Measurements from ENCODE around the gene EHD3. TPM values are rescaled to one million over a fixed set of nuclear protein-coding genes. Genes with fewer than 3 reads are reported as not detected.

Gene EHD3
- total and polyA plus RNA-seq, 2 of the 13 experiments (the other 11 are each of a cell fraction or from before 2014, with no cell fraction given), result 0.20 to 0.69 TPM

DNA sequence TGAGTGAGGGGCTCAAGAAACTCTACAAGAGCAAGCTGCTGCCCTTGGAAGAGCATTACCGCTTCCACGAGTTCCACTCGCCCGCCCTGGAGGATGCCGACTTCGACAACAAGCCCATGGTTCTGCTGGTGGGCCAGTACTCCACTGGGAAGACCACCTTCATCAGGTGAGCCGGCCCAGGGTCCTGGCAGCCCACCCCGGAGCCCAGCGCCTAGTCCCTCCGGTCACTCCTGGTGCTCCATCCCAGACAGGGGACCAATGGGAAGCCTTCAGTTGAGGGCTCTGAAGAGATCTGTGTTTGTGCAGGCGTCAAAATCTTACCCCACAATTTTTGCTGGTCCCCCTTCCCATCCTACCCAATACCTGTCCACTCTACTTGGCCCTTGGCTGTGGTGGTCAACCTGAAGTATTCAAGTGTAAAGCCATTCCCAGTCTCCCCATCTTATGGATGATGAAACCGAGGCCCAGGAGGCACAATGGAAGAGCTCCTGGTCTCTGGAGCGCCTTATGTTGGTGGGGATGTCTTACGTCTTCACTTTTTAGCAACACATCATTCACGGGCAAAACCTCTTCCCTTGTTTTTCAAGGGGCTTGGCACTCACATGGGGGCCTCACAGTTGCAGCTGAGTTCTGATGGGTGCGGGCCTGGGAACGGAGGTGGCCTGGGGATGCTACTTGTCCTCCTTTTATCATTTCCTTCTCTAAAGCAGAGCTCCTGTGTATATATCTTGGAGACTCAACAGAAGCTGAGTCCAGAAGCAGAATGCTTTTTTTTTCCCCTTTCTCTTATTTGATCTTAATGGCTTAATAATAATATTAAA, 941 bp downstream of the EHD3 start:
- in situ Hi-C loops (cut with HindIII; ENCODE audit: extremely low pct_ligation_motif_present, low pct_unique_long_range_greater_than_20kb), result no loop called here
- CTCF ChIA-PET (ENCODE audit: low intra/inter-chr PET ratio, low total read pairs), result no interaction called here

GRCh38 chr2:31235504-31235902, 1.6 kb downstream of the EHD3 start:
- DNase-seq (ENCODE audit: low spot score) (no peak), ATAC-seq (no peak), FAIRE-seq (no peak)
- Histone ChIP-seq H3K4me2 (ENCODE audit: low read depth, low read length) (no peak overlapping the region), H3K4me3 (replicated peaks in 1 of 3; ENCODE audit: insufficient read depth in 1 of 3, low read depth in 2 of 3, low read length in 3 of 3) (no peak overlapping the region), H3K27me3 (ENCODE audit: control insufficient read depth in 1 of 2, insufficient read depth in 2 of 2, low read length in 2 of 2) (peaks cover 0 to 35% of the 10 kb centered on the region in 2 experiments; a peak in 3 of 5 replicates), H3K9ac (ENCODE audit: insufficient read depth, low read depth, low read length) (no peak overlapping the region), H3K4me1 (ENCODE audit: insufficient read depth, low read length) (no peaks in the 10 kb centered on the region), H2AFZ (ENCODE audit: low read length) (no peak overlapping the region), H4K20me1 (ENCODE audit: insufficient read depth, low read length) (no peaks in the 10 kb centered on the region), H3K9me3 (ENCODE audit: low read length) (no peaks in the 10 kb centered on the region), H3K27ac (ENCODE audit: extremely low read length, insufficient read depth, low read length) (no peak overlapping the region), H3K36me3 (replicated peaks in 1 of 2; ENCODE audit: control insufficient read depth in 1 of 2, insufficient read depth in 2 of 2, low read length in 2 of 2) (no peaks in the 10 kb centered on the region), H3K79me2 (ENCODE audit: insufficient read depth, low read length) (no peaks in the 10 kb centered on the region)
- TF ChIP-seq FOXP1 (IDR thresholded peaks at IDR 0.05) (no peak), FOXP1 (CRISPR knock-in tag; IDR thresholded peaks at IDR 0.05) (no peak), PAXIP1 (CRISPR knock-in tag; conservative IDR thresholded peaks at IDR 0.05) (no peak), HDAC2 (CRISPR knock-in tag; IDR thresholded peaks at IDR 0.05) (no peak), HDAC1 (CRISPR knock-in tag; IDR thresholded peaks at IDR 0.05) (no peak), ZBTB49 (CRISPR knock-in tag; IDR thresholded peaks at IDR 0.05; ENCODE audit: borderline replicate concordance) (no peak)
- intact Hi-C loops (cut with micrococcal nuclease; ENCODE audit: unreplicated experiment) (no loop called here), in situ Hi-C loops (cut with HindIII; ENCODE audit: extremely low pct_ligation_motif_present, low pct_unique_long_range_greater_than_20kb) (no loop called here)
- CTCF ChIA-PET (ENCODE audit: low intra/inter-chr PET ratio, low total read pairs), result no interaction called here
- 46% methylated on average over 4 of the region's 4 CpGs for WGBS (ENCODE audit: low lambda C conversion rate)
- no TSS peak for BruUV-seq (replicated peaks)
- POLR2A ChIA-PET, result no interaction called here

More for the DNA sequence above, 941 bp downstream of the EHD3 start:
- no peak for FAIRE-seq
- Histone ChIP-seq H3K79me2 (ENCODE audit: insufficient read depth, low read length) (no peaks in the 10 kb centered on the region), H3K36me3 (replicated peaks in 1 of 2; ENCODE audit: control insufficient read depth in 1 of 2, insufficient read depth in 2 of 2, low read length in 2 of 2) (no peaks in the 10 kb centered on the region), H3K4me1 (ENCODE audit: insufficient read depth, low read length) (no peaks in the 10 kb centered on the region), H2AFZ (ENCODE audit: low read length) (no peak overlapping the region), H3K4me2 (ENCODE audit: low read depth, low read length) (no peak overlapping the region), H3K27ac (ENCODE audit: extremely low read length, insufficient read depth, low read length) (no peak overlapping the region), H3K9ac (ENCODE audit: insufficient read depth, low read depth, low read length) (no peak overlapping the region), H3K9me3 (ENCODE audit: low read length) (no peaks in the 10 kb centered on the region), H3K27me3 (ENCODE audit: control insufficient read depth in 1 of 2, insufficient read depth in 2 of 2, low read length in 2 of 2) (peaks cover 0 to 29% of the 10 kb centered on the region in 2 experiments; a peak in 3 of 5 replicates), H4K20me1 (ENCODE audit: insufficient read depth, low read length) (no peaks in the 10 kb centered on the region), H3K4me3 (replicated peaks in 1 of 3; ENCODE audit: insufficient read depth in 1 of 3, low read depth in 2 of 3, low read length in 3 of 3) (no peak overlapping the region)
- BruUV-seq (replicated peaks), result no TSS peak
- intact Hi-C loops (cut with micrococcal nuclease; ENCODE audit: unreplicated experiment), result no loop called here
- TF ChIP-seq RBFOX2 (IDR thresholded peaks at IDR 0.05; ENCODE audit: low read depth, low read length) (no peak), SIX4 (CRISPR knock-in tag; IDR thresholded peaks at IDR 0.05) (no peak), DDIT3 (CRISPR knock-in tag; IDR thresholded peaks at IDR 0.05) (no peak), ZNF317 (CRISPR knock-in tag; IDR thresholded peaks at IDR 0.05) (no peak), GLI4 (CRISPR knock-in tag; IDR thresholded peaks at IDR 0.05; ENCODE audit: borderline replicate concordance) (no peak), ZFP82 (CRISPR knock-in tag; IDR thresholded peaks at IDR 0.05; ENCODE audit: borderline replicate concordance) (no peak), TOE1 (CRISPR knock-in tag; IDR thresholded peaks at IDR 0.05) (no peak), MBD4 (IDR thresholded peaks at IDR 0.05; ENCODE audit: borderline replicate concordance, low read length) (no peak)
- WGBS (ENCODE audit: low lambda C conversion rate), result 70% methylated on average over 17 of the region's 17 CpGs
- POLR2A ChIA-PET, result no interaction called here
- no peak for ATAC-seq
- DNase-seq (ENCODE audit: low spot score), result no peak

All from HepG2 (cell line).